Esophagus muscularis mucosa (tissue), 4 donors: ENCODE results near the gene MAP1B.

Experiments
- EP300 ChIP-seq: sonication (generic); formaldehyde crosslinking; IDR thresholded peaks from one replicate; pipeline ENCODE4 v1.6.1; 2017; ENCODE audit warnings: antibody characterized with exemption
- POLR2A ChIP-seq: fragments of 450-650 bp; IDR thresholded peaks from one replicate; pipeline ENCODE4 v1.6.1; 2017; ENCODE audit warnings: antibody characterized with exemption, moderate library complexity, mild to moderate bottlenecking, low read depth
- POLR2AphosphoS5 ChIP-seq, 2 donors: sonication (generic); formaldehyde crosslinking; IDR thresholded peaks; one replicate each; pipeline ENCODE4 v1.6.1; 2017; ENCODE audit warnings: antibody characterized with exemption in 2 of 2
- TF ChIP-seq, protein P1 (sequence below), 3 experiments: fragments of 200-600 bp in 2 of 3; fragments of 450-650 bp in 1 of 3; sonication (generic) in 2 of 3; IDR thresholded peaks; one replicate each; pipeline ENCODE4 v1.5.1; 2017 to 2019; ENCODE audit warnings: antibody characterized with exemption in 3 of 3, mild to moderate bottlenecking in 2 of 3, moderate library complexity in 1 of 3

DNA sequence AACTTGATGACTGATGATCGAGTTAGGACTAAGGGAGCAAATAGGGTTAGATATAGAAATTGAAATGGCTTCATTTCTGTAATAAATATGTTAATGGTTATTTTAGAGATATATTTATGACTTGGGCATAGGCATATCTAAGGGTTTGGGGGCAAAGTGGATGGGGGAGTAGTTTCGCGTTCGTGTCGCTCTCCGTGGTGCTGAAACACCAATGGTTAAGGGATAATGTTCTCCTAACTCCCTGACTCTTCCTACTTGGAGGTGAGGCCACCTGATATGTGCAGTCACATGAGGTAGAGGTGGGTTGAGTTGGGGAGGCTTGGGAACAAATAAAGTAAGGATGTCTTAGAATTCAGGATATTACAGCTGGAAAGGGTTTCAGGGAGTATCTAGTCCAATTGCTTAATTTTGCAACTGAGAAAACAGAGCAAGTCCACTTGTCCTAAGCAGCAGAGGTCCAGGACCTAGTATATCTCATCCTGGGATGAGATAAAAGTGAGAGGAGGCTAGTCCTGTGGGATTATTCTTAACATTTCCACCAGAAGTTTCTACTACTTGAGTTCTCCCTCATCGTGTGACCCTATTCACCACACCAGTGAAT lies 44.0 kb upstream of the MAP1B start:
- TF ChIP-seq POLR2AphosphoS5 (IDR thresholded peaks at IDR 0.05) (no peak), POLR2A (no peak), EP300 (no peak)
- TF ChIP-seq, protein P1, sequence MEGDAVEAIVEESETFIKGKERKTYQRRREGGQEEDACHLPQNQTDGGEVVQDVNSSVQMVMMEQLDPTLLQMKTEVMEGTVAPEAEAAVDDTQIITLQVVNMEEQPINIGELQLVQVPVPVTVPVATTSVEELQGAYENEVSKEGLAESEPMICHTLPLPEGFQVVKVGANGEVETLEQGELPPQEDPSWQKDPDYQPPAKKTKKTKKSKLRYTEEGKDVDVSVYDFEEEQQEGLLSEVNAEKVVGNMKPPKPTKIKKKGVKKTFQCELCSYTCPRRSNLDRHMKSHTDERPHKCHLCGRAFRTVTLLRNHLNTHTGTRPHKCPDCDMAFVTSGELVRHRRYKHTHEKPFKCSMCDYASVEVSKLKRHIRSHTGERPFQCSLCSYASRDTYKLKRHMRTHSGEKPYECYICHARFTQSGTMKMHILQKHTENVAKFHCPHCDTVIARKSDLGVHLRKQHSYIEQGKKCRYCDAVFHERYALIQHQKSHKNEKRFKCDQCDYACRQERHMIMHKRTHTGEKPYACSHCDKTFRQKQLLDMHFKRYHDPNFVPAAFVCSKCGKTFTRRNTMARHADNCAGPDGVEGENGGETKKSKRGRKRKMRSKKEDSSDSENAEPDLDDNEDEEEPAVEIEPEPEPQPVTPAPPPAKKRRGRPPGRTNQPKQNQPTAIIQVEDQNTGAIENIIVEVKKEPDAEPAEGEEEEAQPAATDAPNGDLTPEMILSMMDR (IDR thresholded peaks at IDR 0.05) = no peak
